IPS-15b (cell line): ENCODE results near the gene GBX1.

Experiments
- H3K27me3 ChIP-seq: one replicate; pipeline ENCODE4 v1.6.1; 2013; ENCODE audit warnings: low read length; ENCODE audit not compliant: control insufficient read depth, insufficient read depth
- H3K36me3 ChIP-seq: one replicate; pipeline ENCODE4 v1.6.1; 2013; ENCODE audit warnings: low read length; ENCODE audit not compliant: control insufficient read depth, insufficient read depth
- H3K4me1 ChIP-seq: one replicate; pipeline ENCODE4 v1.6.1; 2013; ENCODE audit warnings: mild to moderate bottlenecking, low read length; ENCODE audit not compliant: control insufficient read depth, insufficient read depth
- H3K4me3 ChIP-seq: one replicate; pipeline ENCODE4 v1.5.1; 2013; ENCODE audit warnings: low read depth, low read length
- H3K9ac ChIP-seq: one replicate; pipeline ENCODE4 v1.6.1; 2013; ENCODE audit warnings: low read depth, mild to moderate bottlenecking, low read length
- H3K9me3 ChIP-seq: one replicate; pipeline ENCODE4 v1.6.1; 2013; ENCODE audit warnings: mild to moderate bottlenecking, low read length; ENCODE audit not compliant: control insufficient read depth, insufficient read depth

GBX1 gene

GRCh38 chr7:151119902-151120301 lies 47.6 kb downstream of the GBX1 start:
- H3K36me3 ChIP-seq = peaks cover 25% of the 10 kb centered on the region
- H3K9me3 ChIP-seq = no peaks in the 10 kb centered on the region
- peaks cover 2% of the 10 kb centered on the region for H3K4me1 ChIP-seq

GRCh38 chr7:151119055-151119415 lies 48.5 kb downstream of the GBX1 start:
- Histone ChIP-seq H3K36me3 (peaks cover 25% of the 10 kb centered on the region), H3K27me3 (peaks cover 4% of the 10 kb centered on the region)

More at GRCh38 chr7:151119902-151120301, 47.6 kb downstream of the GBX1 start:
- Histone ChIP-seq H3K27me3 (peaks cover 12% of the 10 kb centered on the region), H3K4me3 (no peak overlapping the region), H3K9ac (no peak overlapping the region)

GRCh38 chr7:151118108-151119054 lies 49.1 kb downstream of the GBX1 start:
- H3K9ac ChIP-seq = no peak overlapping the region
- peaks cover 25% of the 10 kb centered on the region for H3K36me3 ChIP-seq
- H3K4me3 ChIP-seq = no peak overlapping the region
- no peaks in the 10 kb centered on the region for H3K9me3 ChIP-seq
- H3K4me1 ChIP-seq = peaks cover 2% of the 10 kb centered on the region
- H3K27me3 ChIP-seq = peaks cover 3% of the 10 kb centered on the region

More at GRCh38 chr7:151119055-151119415, 48.5 kb downstream of the GBX1 start:
- H3K9ac ChIP-seq = no peak overlapping the region
- peaks cover 2% of the 10 kb centered on the region for H3K4me1 ChIP-seq
- no peak overlapping the region for H3K4me3 ChIP-seq
- H3K9me3 ChIP-seq = no peaks in the 10 kb centered on the region

- Histone ChIP-seq H3K27me3 (peaks cover 6% of the 10 kb centered on the region), H3K9ac (no peak overlapping the region), H3K9me3 (no peaks in the 10 kb centered on the region), H3K4me3 (no peak overlapping the region), H3K4me1 (peaks cover 2% of the 10 kb centered on the region), H3K36me3 (peaks cover 25% of the 10 kb centered on the region)
Observed at GRCh38 chr7:151117565-151117964, 49.9 kb downstream of the GBX1 start.

- peaks cover 25% of the 10 kb centered on the region for H3K36me3 ChIP-seq
- H3K9ac ChIP-seq = no peak overlapping the region
- peaks cover 6% of the 10 kb centered on the region for H3K27me3 ChIP-seq
- no peak overlapping the region for H3K4me3 ChIP-seq
- peaks cover 2% of the 10 kb centered on the region for H3K4me1 ChIP-seq
- H3K9me3 ChIP-seq = no peaks in the 10 kb centered on the region
Observed at GRCh38 chr7:151116603-151117440, 50.7 kb downstream of the GBX1 start.

GRCh38 chr7:151115836-151116418 lies 51.6 kb downstream of the GBX1 start:
- peaks cover 2% of the 10 kb centered on the region for H3K4me1 ChIP-seq
- peaks cover 8% of the 10 kb centered on the region for H3K27me3 ChIP-seq
- H3K4me3 ChIP-seq = peak overlapping the region; percentile 22
- H3K9ac ChIP-seq = no peak overlapping the region
- peaks cover 22% of the 10 kb centered on the region for H3K36me3 ChIP-seq
- no peaks in the 10 kb centered on the region for H3K9me3 ChIP-seq

- H3K4me1 ChIP-seq = peaks cover 2% of the 10 kb centered on the region
- H3K4me3 ChIP-seq = peak overlapping the region; percentile 22
- peaks cover 18% of the 10 kb centered on the region for H3K36me3 ChIP-seq
- H3K27me3 ChIP-seq = peaks cover 8% of the 10 kb centered on the region
- no peak overlapping the region for H3K9ac ChIP-seq
- no peaks in the 10 kb centered on the region for H3K9me3 ChIP-seq
Observed at GRCh38 chr7:151115121-151115835, 52.2 kb downstream of the GBX1 start.

- Histone ChIP-seq H3K4me1 (peaks cover 2% of the 10 kb centered on the region), H3K4me3 (peak overlapping the region; percentile 30), H3K27me3 (peaks cover 8% of the 10 kb centered on the region), H3K36me3 (peaks cover 12% of the 10 kb centered on the region), H3K9me3 (no peaks in the 10 kb centered on the region), H3K9ac (no peak overlapping the region)
Observed at GRCh38 chr7:151114151-151115090, 53.1 kb downstream of the GBX1 start.

- peaks cover 7% of the 10 kb centered on the region for H3K36me3 ChIP-seq
- H3K4me1 ChIP-seq = peaks cover 2% of the 10 kb centered on the region
- no peaks in the 10 kb centered on the region for H3K9me3 ChIP-seq
- no peak overlapping the region for H3K9ac ChIP-seq
- peak overlapping the region; percentile 30 for H3K4me3 ChIP-seq
- peaks cover 8% of the 10 kb centered on the region for H3K27me3 ChIP-seq
Observed at GRCh38 chr7:151113344-151114150, 53.9 kb downstream of the GBX1 start.
